NCI-H2081 (cell line): ENCODE measurements around the gene CLDN22.
A peak's percentile ranks its signal among the peaks of the same experiment; 100 is the strongest.
"Not testable (repeated sequence)": the region's sequence is repeated elsewhere in the genome, so short reads cannot be mapped to it uniquely, and the experiment has no call there.

Source experiments
- DNase-seq, 2 experiments: peaks; one replicate each; lab custom pipeline; 2025; lab: John Stamatoyannopoulos, UW

The CLDN22 gene

GRCh38 chr4:183347146-183347545 is 27.1 kb upstream of the CLDN22 start:
- DNase-seq = no peak

- no peak for DNase-seq
These were observed 25.2 kb upstream of the CLDN22 start for GRCh38 chr4:183345261-183345660.

- DNase-seq = no peak
These were observed 24.6 kb upstream of the CLDN22 start for GRCh38 chr4:183344523-183345255.

GRCh38 chr4:183343730-183344129 is 23.7 kb upstream of the CLDN22 start:
- no peak for DNase-seq

- DNase-seq = no peak
These were observed 22.8 kb upstream of the CLDN22 start for GRCh38 chr4:183342541-183343533.

GRCh38 chr4:183337833-183338232 is 17.8 kb upstream of the CLDN22 start:
- no peak for DNase-seq

- no peak for DNase-seq
These were observed 17.3 kb upstream of the CLDN22 start for GRCh38 chr4:183337349-183337748.

- no peak for DNase-seq
These were observed 15.4 kb upstream of the CLDN22 start for GRCh38 chr4:183335369-183335940.

GRCh38 chr4:183333983-183334382 is 13.9 kb upstream of the CLDN22 start:
- DNase-seq = peak in 1 of 2 experiments; percentile 33

- DNase-seq = no peak
These were observed 13.1 kb upstream of the CLDN22 start for GRCh38 chr4:183333202-183333601.

- no peak for DNase-seq
These were observed 12.4 kb upstream of the CLDN22 start for GRCh38 chr4:183332447-183332846.

- no peak for DNase-seq
These were observed 10.8 kb upstream of the CLDN22 start for GRCh38 chr4:183330841-183331240.

GRCh38 chr4:183329954-183330742 is 10.1 kb upstream of the CLDN22 start:
- no peak for DNase-seq

- DNase-seq = no peak
These were observed 9.2 kb upstream of the CLDN22 start for GRCh38 chr4:183329244-183329643.

- no peak for DNase-seq
These were observed 8.8 kb upstream of the CLDN22 start for GRCh38 chr4:183328832-183329231.

- DNase-seq = no peak
These were observed 7.8 kb upstream of the CLDN22 start for GRCh38 chr4:183327827-183328226.

- DNase-seq = peak in 1 of 2 experiments; percentile 24
These were observed 6.8 kb upstream of the CLDN22 start for GRCh38 chr4:183326853-183327252.

GRCh38 chr4:183326387-183326786 is 6.3 kb upstream of the CLDN22 start:
- DNase-seq = not testable (repeated sequence)

GRCh38 chr4:183324619-183325018 is 4.5 kb upstream of the CLDN22 start:
- DNase-seq = no peak

- DNase-seq = not testable (repeated sequence)
These were observed 4.0 kb upstream of the CLDN22 start for GRCh38 chr4:183324056-183324455.

GRCh38 chr4:183323295-183323694 is 3.2 kb upstream of the CLDN22 start:
- DNase-seq = no peak

GRCh38 chr4:183322326-183322725 is 2.2 kb upstream of the CLDN22 start, which contains the start of gene CLDN24:
CLDN24 (minus strand) TSS chr4:183322426; CDS start chr4:183322426, 0 bp downstream.
- no peak for DNase-seq
